ENCODE data around the gene FMR1.

Gene FMR1

DNA sequence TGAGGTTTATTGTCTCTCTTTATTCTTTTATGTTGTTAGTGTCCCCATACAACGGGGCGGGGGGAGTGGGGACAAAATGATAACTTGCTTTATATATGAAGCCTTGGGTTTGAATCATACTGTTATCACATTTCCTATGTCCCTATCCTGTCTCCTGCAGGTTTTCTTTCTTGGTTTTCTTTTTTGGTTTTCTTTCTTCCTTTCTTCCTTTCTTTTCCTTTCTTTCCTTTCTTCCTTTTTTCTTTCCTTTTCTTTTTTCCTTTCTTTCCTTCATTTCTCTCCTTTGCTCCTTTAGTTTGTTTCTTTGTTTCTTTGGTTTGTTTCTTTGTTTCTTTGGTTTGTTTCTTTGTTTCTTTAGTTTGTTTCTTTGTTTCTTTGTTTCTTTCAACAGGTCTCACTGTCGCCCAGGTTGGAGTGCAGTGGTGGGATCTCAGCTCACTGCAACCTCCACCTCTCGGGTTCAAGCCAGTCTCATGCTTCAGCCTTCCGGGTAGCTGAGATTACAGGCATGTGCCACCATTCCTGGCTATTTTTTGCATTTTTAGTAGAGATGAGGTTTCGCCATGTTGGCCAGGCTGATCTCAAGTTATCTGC lies 4.8 kb downstream of the FMR1 start:
- no peak overlapping the region for H3K4me3 ChIP-seq (ENCODE audit: low read depth, low read length)
- TF ChIP-seq, protein P1, sequence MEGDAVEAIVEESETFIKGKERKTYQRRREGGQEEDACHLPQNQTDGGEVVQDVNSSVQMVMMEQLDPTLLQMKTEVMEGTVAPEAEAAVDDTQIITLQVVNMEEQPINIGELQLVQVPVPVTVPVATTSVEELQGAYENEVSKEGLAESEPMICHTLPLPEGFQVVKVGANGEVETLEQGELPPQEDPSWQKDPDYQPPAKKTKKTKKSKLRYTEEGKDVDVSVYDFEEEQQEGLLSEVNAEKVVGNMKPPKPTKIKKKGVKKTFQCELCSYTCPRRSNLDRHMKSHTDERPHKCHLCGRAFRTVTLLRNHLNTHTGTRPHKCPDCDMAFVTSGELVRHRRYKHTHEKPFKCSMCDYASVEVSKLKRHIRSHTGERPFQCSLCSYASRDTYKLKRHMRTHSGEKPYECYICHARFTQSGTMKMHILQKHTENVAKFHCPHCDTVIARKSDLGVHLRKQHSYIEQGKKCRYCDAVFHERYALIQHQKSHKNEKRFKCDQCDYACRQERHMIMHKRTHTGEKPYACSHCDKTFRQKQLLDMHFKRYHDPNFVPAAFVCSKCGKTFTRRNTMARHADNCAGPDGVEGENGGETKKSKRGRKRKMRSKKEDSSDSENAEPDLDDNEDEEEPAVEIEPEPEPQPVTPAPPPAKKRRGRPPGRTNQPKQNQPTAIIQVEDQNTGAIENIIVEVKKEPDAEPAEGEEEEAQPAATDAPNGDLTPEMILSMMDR (conservative IDR thresholded peaks at IDR 0.05; ENCODE audit: low read depth, low read length): no peak
- DNase-seq (ENCODE audit: low read depth): no peak

DNA sequence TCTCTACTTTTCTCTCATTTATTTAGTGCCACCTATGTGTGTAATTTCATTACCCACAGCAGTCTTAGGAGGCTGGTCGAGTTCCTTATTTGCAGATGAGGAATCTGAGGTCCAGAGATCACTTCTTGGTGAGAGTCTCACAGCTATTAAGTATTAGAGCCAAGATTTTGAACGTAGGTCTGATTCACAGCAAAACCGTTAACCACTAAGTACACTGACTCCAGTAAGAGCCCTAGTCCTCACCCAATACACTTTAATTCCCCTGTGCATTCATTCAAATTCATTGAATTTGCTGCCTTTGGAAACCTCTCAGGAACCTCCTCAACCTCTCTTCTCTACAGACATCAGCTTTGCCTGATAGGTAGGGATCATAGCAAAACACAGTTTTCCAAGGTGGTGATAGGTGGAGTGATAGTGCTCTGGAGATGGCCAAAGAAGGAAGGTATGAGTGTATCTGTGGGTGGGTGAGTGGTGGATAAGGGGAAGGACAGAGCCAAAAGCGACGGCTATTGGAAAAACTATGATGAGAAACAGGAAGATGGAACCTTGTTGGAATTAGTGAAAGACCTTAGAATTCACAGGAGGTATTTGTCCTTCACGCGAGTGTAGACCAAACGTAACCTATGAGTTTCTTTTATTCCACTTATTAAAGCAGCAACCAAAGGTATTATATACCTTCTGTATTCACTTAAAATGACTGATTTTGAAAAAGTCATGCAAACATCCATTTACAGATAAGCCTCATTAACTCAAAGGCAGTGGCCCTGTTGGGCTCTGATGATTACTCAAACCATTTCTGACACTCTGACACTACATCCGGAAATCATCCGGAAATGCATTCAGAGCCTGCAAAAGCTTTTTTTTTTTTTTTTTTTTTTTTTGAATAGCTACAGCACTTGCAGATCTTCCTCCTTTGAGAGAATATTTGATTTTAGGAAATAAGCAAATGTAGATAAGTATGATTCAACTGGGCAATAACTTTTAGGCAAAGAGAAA lies 6.3 kb downstream of the FMR1 start:
- no peak overlapping the region for H3K4me3 ChIP-seq (ENCODE audit: low read depth, low read length)
- TF ChIP-seq, protein P1 (conservative IDR thresholded peaks at IDR 0.05; ENCODE audit: low read depth, low read length): no peak
- DNase-seq (ENCODE audit: low read depth): peak; percentile 41

DNA sequence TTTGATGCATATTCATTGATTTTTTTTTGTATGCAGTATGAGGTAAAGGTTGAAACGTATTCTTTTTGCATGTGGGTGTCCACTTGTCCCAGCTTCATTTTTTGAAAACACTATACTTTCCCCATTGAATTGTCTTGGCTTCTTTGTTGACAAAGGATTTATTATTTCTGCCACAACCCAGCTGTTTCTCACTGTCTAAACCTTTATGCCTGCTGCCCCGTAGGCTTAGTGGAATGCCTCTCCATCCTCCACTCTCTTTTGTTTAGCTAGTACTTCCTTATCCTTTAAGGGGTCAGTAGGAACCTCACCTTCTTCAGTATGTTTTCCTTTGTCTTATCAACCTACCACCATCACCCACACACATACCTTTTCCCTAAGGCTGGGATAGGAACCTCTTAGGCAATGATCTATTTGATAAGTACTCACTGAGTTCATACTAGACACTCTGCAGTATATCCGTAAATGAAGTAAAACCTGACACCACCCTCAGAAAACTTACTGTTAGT lies 8.5 kb downstream of the FMR1 start:
- no peak for DNase-seq (ENCODE audit: low read depth)
- no peak overlapping the region for H3K4me3 ChIP-seq (ENCODE audit: low read depth, low read length)
- TF ChIP-seq, protein P1 (conservative IDR thresholded peaks at IDR 0.05; ENCODE audit: low read depth, low read length): no peak

GRCh38 chrX:147923605-147924004 lies 11.9 kb downstream of the FMR1 start:
- H3K4me3 ChIP-seq (ENCODE audit: low read depth, low read length): no peak overlapping the region
- no peak for DNase-seq (ENCODE audit: low read depth)
- TF ChIP-seq, protein P1 (conservative IDR thresholded peaks at IDR 0.05; ENCODE audit: low read depth, low read length): no peak

- no peak for DNase-seq (ENCODE audit: low read depth)
- TF ChIP-seq, protein P1 (conservative IDR thresholded peaks at IDR 0.05; ENCODE audit: low read depth, low read length): no peak
- no peak overlapping the region for H3K4me3 ChIP-seq (ENCODE audit: low read depth, low read length)
Observed at GRCh38 chrX:147927256-147927655, 15.5 kb downstream of the FMR1 start.

DNA sequence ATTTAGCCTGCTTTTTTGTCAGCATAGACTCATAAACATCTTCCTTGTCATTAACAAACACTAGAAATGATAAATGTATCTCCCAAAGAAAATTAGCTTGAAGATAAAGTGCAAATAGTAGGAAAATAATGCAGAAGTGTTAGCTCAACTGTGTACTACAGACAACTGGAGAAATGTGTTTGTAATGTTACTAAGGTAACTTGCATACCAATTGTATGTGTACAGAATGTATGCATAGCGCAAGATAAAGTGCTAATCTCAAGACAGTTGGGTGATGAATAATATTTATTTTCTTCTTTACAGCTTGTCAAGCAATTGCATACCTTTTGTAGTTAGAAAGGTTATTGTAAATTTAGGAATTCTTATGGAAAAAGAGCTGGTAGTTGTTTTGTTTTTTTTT lies 22.1 kb downstream of the FMR1 start:
- H3K4me3 ChIP-seq (ENCODE audit: low read depth, low read length): no peak overlapping the region
- TF ChIP-seq, protein P1 (conservative IDR thresholded peaks at IDR 0.05; ENCODE audit: low read depth, low read length): no peak
- DNase-seq (ENCODE audit: low read depth): no peak
